Stimulated activated naive CD4-positive, alpha-beta T cell (primary cell): ENCODE measurements around the gene PANK3.
A peak's percentile ranks its signal among the peaks of the same experiment; 100 is the strongest.
"Not testable (repeated sequence)": the region's sequence is repeated elsewhere in the genome, so short reads cannot be mapped to it uniquely, and the experiment has no call there.

Experiments
- DNase-seq, 6 experiments: peaks; one replicate each; lab custom pipeline; 2025; lab: John Stamatoyannopoulos, UW

The PANK3 gene

GRCh38 chr5:168578538-168579487 is at the start of gene PANK3:
PANK3 (minus strand) TSS chr5:168579368; CDS start chr5:168579283, 85 bp downstream.
- DNase-seq: peak in 3 of 6 experiments; percentile 30 to 49 (median 33)

GRCh38 chr5:168624850-168625364 is 45.7 kb upstream of the PANK3 start:
- no peak for DNase-seq

- DNase-seq: no peak
Observed at GRCh38 chr5:168620807-168621206, 41.6 kb upstream of the PANK3 start.

- DNase-seq: no peak
Observed at GRCh38 chr5:168614661-168615060, 35.5 kb upstream of the PANK3 start.

- DNase-seq: no peak
Observed at GRCh38 chr5:168613996-168614395, 34.8 kb upstream of the PANK3 start.

GRCh38 chr5:168613396-168613795 is 34.2 kb upstream of the PANK3 start:
- no peak for DNase-seq

GRCh38 chr5:168612996-168613395 is 33.8 kb upstream of the PANK3 start:
- DNase-seq: peak in 3 of 6 experiments; percentile 26 to 55 (median 52)

- no peak for DNase-seq
Observed at GRCh38 chr5:168612123-168612522, 33.0 kb upstream of the PANK3 start.

GRCh38 chr5:168611165-168611564 is 32.0 kb upstream of the PANK3 start:
- no peak for DNase-seq

- DNase-seq: no peak
Observed at GRCh38 chr5:168609806-168610482, 30.8 kb upstream of the PANK3 start.

GRCh38 chr5:168608821-168609220 is 29.7 kb upstream of the PANK3 start:
- DNase-seq: no peak

- DNase-seq: no peak
Observed at GRCh38 chr5:168608386-168608785, 29.2 kb upstream of the PANK3 start.

GRCh38 chr5:168607946-168608345 is 28.8 kb upstream of the PANK3 start:
- DNase-seq: no peak

- no peak for DNase-seq
Observed at GRCh38 chr5:168606562-168606961, 27.4 kb upstream of the PANK3 start.

GRCh38 chr5:168604436-168604835 is 25.3 kb upstream of the PANK3 start:
- no peak for DNase-seq

GRCh38 chr5:168603746-168604145 is 24.6 kb upstream of the PANK3 start:
- no peak for DNase-seq

- DNase-seq: no peak
Observed at GRCh38 chr5:168602517-168602916, 23.3 kb upstream of the PANK3 start.

GRCh38 chr5:168601972-168602371 is 22.8 kb upstream of the PANK3 start:
- DNase-seq: no peak

GRCh38 chr5:168600409-168600808 is 21.2 kb upstream of the PANK3 start:
- no peak for DNase-seq

GRCh38 chr5:168599826-168600225 is 20.7 kb upstream of the PANK3 start:
- DNase-seq: no peak

- no peak for DNase-seq
Observed at GRCh38 chr5:168598639-168599038, 19.5 kb upstream of the PANK3 start.

- no peak for DNase-seq
Observed at GRCh38 chr5:168596927-168597326, 17.8 kb upstream of the PANK3 start.

- not testable (repeated sequence) for DNase-seq
Observed at GRCh38 chr5:168596122-168596521, 17.0 kb upstream of the PANK3 start.
